HCT116 (cell line): Measurements from ENCODE around the gene LRCH3. TPM values are rescaled to one million over a fixed set of nuclear protein-coding genes. Genes with fewer than 3 reads are reported as not detected.

Source experiments
- ATAC-seq: fragments of 200-7000 bp; cut with Tn5 transposase; 2 replicates; pipeline ENCODE4 v1.9.1; 2020; ENCODE audit warnings: mild to moderate bottlenecking, moderate library complexity
- BruUV-seq: library from RNA; stranded (reverse); fragments of 400-500 nt; replicated peaks from 2 replicates; lab custom pipeline; 2021; lab: Mats Ljungman, UMichigan
- CTCF ChIA-PET: fragments of 300-600 bp; sonication (Branson Sonifier 250); formaldehyde crosslinking; loops from one replicate; lab custom pipeline; 2021; ENCODE audit warnings: antibody characterized with exemption; lab: Charles Lee
- POLR2A ChIA-PET: fragments of 300-600, 350-600 bp; sonication (Branson Sonifier 250); formaldehyde crosslinking; loops from one replicate; lab custom pipeline; 2021; ENCODE audit warnings: antibody characterized with exemption; lab: Charles Lee
- RAD21 ChIA-PET, 2 experiments: fragments of 300-600 bp; sonication (Branson Sonifier 250); formaldehyde crosslinking; loops; one replicate each; lab custom pipeline; 2023; ENCODE audit warnings: low total read pairs in 2 of 2; ENCODE audit not compliant: uncharacterized antibody in 2 of 2, unreplicated experiment in 2 of 2, low non-redundant PET in 1 of 2; lab: Charles Lee
- DNase-seq: peaks from one replicate; pipeline ENCODE4 v3.0.0-alpha.2; 2010; ENCODE audit warnings: low read depth, low spot score
- H2AFZ ChIP-seq: fragments of 200-600 bp; shearing (Covaris generic), sonication (generic); 2 replicates; pipeline ENCODE4 v1.6.1; 2017; ENCODE audit warnings: low read depth, mixed run types, mixed read lengths, antibody characterized with exemption, low read length; ENCODE audit not compliant: poor library complexity, severe bottlenecking
- H3K27ac ChIP-seq: 2 replicates; pipeline ENCODE4 v1.5.1; 2012; ENCODE audit warnings: low read depth, low read length
- H3K27me3 ChIP-seq: fragments of 200-600 bp; sonication (generic); 2 replicates; pipeline ENCODE4 v1.6.1; 2016; ENCODE audit warnings: mixed run types, low read length, mixed read lengths; ENCODE audit not compliant: insufficient read depth
- H3K36me3 ChIP-seq, 2 experiments: fragments of 200-500 bp in 1 of 2; fragments of 200-600 bp in 1 of 2; sonication (Bioruptor generic) in 1 of 2; sonication (generic) in 1 of 2; 2 replicates each; pipeline versions ENCODE4 v1.5.1 to v1.6.1; 2014 to 2016; ENCODE audit warnings: low read length in 2 of 2, inconsistent platforms in 1 of 2, mixed read lengths in 1 of 2, mixed run types in 1 of 2; ENCODE audit not compliant: insufficient read depth in 2 of 2, control insufficient read depth in 1 of 2
- H3K4me1 ChIP-seq, 2 experiments: fragments of 200-600 bp in 1 of 2; sonication (generic) in 1 of 2; 2 replicates each; pipeline versions ENCODE4 v1.5.1 to v1.6.1; 2012 to 2017; ENCODE audit warnings: low read length in 2 of 2, inconsistent platforms in 1 of 2, mild to moderate bottlenecking in 1 of 2, mixed read lengths in 1 of 2, mixed run types in 1 of 2, moderate library complexity in 1 of 2; ENCODE audit not compliant: insufficient read depth in 2 of 2, control insufficient read depth in 1 of 2
- H3K4me2 ChIP-seq: fragments of 200-600 bp; sonication (generic); 2 replicates; pipeline ENCODE4 v1.6.1; 2017; ENCODE audit warnings: mixed run types, low read length, mixed read lengths
- H3K4me3 ChIP-seq, 2 experiments: fragments of 200-600 bp in 1 of 2; sonication (generic) in 1 of 2; replicated peaks in 1 of 2; 2 replicates each; pipeline ENCODE4 v1.5.1; 2011 to 2016; ENCODE audit warnings: low read length in 2 of 2, control low read depth in 1 of 2, low read depth in 1 of 2, mild to moderate bottlenecking in 1 of 2, mixed read lengths in 1 of 2, mixed run types in 1 of 2
- H3K79me2 ChIP-seq: fragments of 200-600 bp; sonication (generic); 2 replicates; pipeline ENCODE4 v1.6.1; 2017; ENCODE audit warnings: mild to moderate bottlenecking, mixed run types, low read length, moderate library complexity, mixed read lengths; ENCODE audit not compliant: insufficient read depth
- H3K9ac ChIP-seq: fragments of 200-600 bp; sonication (generic); 2 replicates; pipeline ENCODE4 v1.6.1; 2016; ENCODE audit warnings: low read length, mixed read lengths
- H3K9me2 ChIP-seq: fragments of 200-600 bp; sonication (generic), shearing (Covaris generic); 2 replicates; pipeline ENCODE4 v1.6.1; 2017; ENCODE audit warnings: mixed run types, mild to moderate bottlenecking, moderate library complexity; ENCODE audit not compliant: insufficient read depth
- H3K9me3 ChIP-seq, 2 experiments: fragments of 200-500 bp in 1 of 2; fragments of 200-600 bp in 1 of 2; sonication (Bioruptor generic) in 1 of 2; sonication (generic) in 1 of 2; 2 replicates each; pipeline ENCODE4 v1.6.1; 2014 to 2017; ENCODE audit warnings: low read length in 2 of 2, mixed read lengths in 2 of 2, inconsistent platforms in 1 of 2, low read depth in 1 of 2, mild to moderate bottlenecking in 1 of 2, mixed run types in 1 of 2, moderate library complexity in 1 of 2; ENCODE audit not compliant: control insufficient read depth in 1 of 2, insufficient read depth in 1 of 2
- H4K20me1 ChIP-seq: fragments of 200-600 bp; sonication (generic), shearing (Covaris generic); 2 replicates; pipeline ENCODE4 v1.6.1; 2017; ENCODE audit warnings: mixed run types, mild to moderate bottlenecking, moderate library complexity; ENCODE audit not compliant: insufficient read depth
- CBX3 ChIP-seq: IDR thresholded peaks from 2 replicates; pipeline ENCODE4 v1.6.1; 2012; ENCODE audit warnings: low read depth
- CEBPB ChIP-seq: IDR thresholded peaks from 2 replicates; pipeline ENCODE4 v1.6.1; 2012; ENCODE audit warnings: low read depth
- EGR1 ChIP-seq: IDR thresholded peaks from 2 replicates; pipeline ENCODE4 v1.6.1; 2012; ENCODE audit warnings: low read depth
- ELF1 ChIP-seq: IDR thresholded peaks from 2 replicates; pipeline ENCODE4 v1.6.1; 2012; ENCODE audit warnings: low read depth, borderline replicate concordance
- EZH2 ChIP-seq: fragments of 200-600 bp; sonication (generic); IDR thresholded peaks from 2 replicates; pipeline ENCODE4 v1.6.1; 2017; ENCODE audit warnings: antibody characterized with exemption, mixed run types
- FOSL1 ChIP-seq: IDR thresholded peaks from 2 replicates; pipeline ENCODE4 v1.6.1; 2012; ENCODE audit warnings: low read depth
- JUND ChIP-seq: IDR thresholded peaks from 2 replicates; pipeline ENCODE4 v1.6.1; 2012
- POLR2A ChIP-seq: IDR thresholded peaks from 2 replicates; pipeline ENCODE4 v1.7.0; 2011; ENCODE audit warnings: borderline replicate concordance; ENCODE audit not compliant: insufficient read depth, insufficient read length; ENCODE audit errors: extremely low read depth
- SIN3A ChIP-seq: IDR thresholded peaks from 2 replicates; pipeline ENCODE4 v1.6.1; 2012; ENCODE audit warnings: low read depth
- SP1 ChIP-seq: IDR thresholded peaks from 2 replicates; pipeline ENCODE4 v1.6.1; 2012; ENCODE audit warnings: low read depth
- SRF ChIP-seq: IDR thresholded peaks from 2 replicates; pipeline ENCODE4 v1.6.1; 2012; ENCODE audit warnings: low read depth
- YY1 ChIP-seq: IDR thresholded peaks from 2 replicates; pipeline ENCODE4 v1.6.1; 2011; ENCODE audit warnings: low read length, low read depth, moderate library complexity, mild to moderate bottlenecking; ENCODE audit not compliant: insufficient replicate concordance; ENCODE audit errors: extremely low read depth
- ZFX ChIP-seq: fragments of 450-650 bp; IDR thresholded peaks from 2 replicates; pipeline ENCODE4 v1.6.1; 2017
- intact Hi-C: fragments of 100-400 bp; cut with micrococcal nuclease; formaldehyde crosslinking; loops from 2 replicates; pipeline ENCODE4 v1.10.0; 2022
- total RNA-seq: library from RNA; stranded (reverse); gene quantifications from one replicate; pipeline ENCODE4 v1.2.1, GENCODE V29; 2021; ENCODE audit not compliant: unreplicated experiment
- TF ChIP-seq, protein P1 (sequence below), 3 experiments: fragments of 200-600 bp in 1 of 3; sonication (generic) in 1 of 3; IDR thresholded peaks in 2 of 3; conservative IDR thresholded peaks in 1 of 3; 2 replicates each; pipeline ENCODE4 v1.5.1; 2012 to 2017; ENCODE audit warnings: low read depth in 2 of 3, low read length in 2 of 3, antibody characterized with exemption in 1 of 3, borderline replicate concordance in 1 of 3, control low read depth in 1 of 3, mild to moderate bottlenecking in 1 of 3, mixed read lengths in 1 of 3, mixed run types in 1 of 3, moderate library complexity in 1 of 3; ENCODE audit not compliant: insufficient read depth in 1 of 3
- TF ChIP-seq, protein P2 (sequence below): IDR thresholded peaks from 2 replicates; pipeline ENCODE4 v1.6.1; 2012; ENCODE audit warnings: low read depth
- TF ChIP-seq, protein P3 (sequence below): IDR thresholded peaks from 2 replicates; pipeline ENCODE4 v1.6.1; 2012
- TF ChIP-seq, protein P4 (sequence below): IDR thresholded peaks from 2 replicates; pipeline ENCODE4 v1.6.1; 2011; ENCODE audit warnings: mild to moderate bottlenecking, low read length, moderate library complexity; ENCODE audit not compliant: insufficient replicate concordance; ENCODE audit errors: extremely low read depth

Gene LRCH3
- total RNA-seq, 1 experiment from 2014 or later: 38.1 TPM

DNA sequence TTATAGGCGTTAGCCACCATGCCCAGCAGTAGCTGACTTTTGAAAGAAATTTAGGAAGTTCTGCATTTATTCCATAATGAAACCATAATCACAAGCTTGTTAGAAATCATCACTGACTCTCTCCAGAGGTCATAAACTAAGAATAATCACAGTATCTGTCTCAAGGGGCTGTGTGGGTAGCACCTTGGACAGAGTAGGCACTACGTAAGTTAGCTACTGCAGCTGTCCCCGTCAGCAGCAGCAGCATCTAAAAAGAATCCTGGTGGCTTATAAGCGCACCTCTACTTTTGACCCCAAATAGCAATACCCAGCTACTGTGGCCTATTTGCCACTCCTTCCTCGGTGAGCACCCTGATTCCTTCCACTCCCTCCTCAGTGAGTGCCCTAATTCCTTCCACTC is 101.1 kb downstream of the LRCH3 start:
- H3K79me2 ChIP-seq: no peaks in the 10 kb centered on the region
- H3K4me2 ChIP-seq: no peak overlapping the region
- no peak overlapping the region for H3K4me3 ChIP-seq
- ChIA-PET RAD21 (no interaction called here), CTCF (no interaction called here), POLR2A (no interaction called here)
- no peak overlapping the region for H3K27ac ChIP-seq
- no peaks in the 10 kb centered on the region for H3K36me3 ChIP-seq
- DNase-seq (no peak), ATAC-seq (no peak)
- H3K9me2 ChIP-seq: no peaks in the 10 kb centered on the region
- H3K9ac ChIP-seq: no peak overlapping the region
- no peaks in the 10 kb centered on the region for H3K9me3 ChIP-seq
- H2AFZ ChIP-seq: no peak overlapping the region
- intact Hi-C loops: no loop called here
- no peaks in the 10 kb centered on the region for H4K20me1 ChIP-seq
- TF ChIP-seq EZH2 (no peak), ZFX (no peak), CEBPB (no peak), YY1 (no peak), JUND (no peak), ELF1 (no peak), CBX3 (no peak), SRF (no peak), FOSL1 (no peak), EGR1 (no peak), SIN3A (no peak), SP1 (no peak), POLR2A (no peak)
- TF ChIP-seq, protein P1, sequence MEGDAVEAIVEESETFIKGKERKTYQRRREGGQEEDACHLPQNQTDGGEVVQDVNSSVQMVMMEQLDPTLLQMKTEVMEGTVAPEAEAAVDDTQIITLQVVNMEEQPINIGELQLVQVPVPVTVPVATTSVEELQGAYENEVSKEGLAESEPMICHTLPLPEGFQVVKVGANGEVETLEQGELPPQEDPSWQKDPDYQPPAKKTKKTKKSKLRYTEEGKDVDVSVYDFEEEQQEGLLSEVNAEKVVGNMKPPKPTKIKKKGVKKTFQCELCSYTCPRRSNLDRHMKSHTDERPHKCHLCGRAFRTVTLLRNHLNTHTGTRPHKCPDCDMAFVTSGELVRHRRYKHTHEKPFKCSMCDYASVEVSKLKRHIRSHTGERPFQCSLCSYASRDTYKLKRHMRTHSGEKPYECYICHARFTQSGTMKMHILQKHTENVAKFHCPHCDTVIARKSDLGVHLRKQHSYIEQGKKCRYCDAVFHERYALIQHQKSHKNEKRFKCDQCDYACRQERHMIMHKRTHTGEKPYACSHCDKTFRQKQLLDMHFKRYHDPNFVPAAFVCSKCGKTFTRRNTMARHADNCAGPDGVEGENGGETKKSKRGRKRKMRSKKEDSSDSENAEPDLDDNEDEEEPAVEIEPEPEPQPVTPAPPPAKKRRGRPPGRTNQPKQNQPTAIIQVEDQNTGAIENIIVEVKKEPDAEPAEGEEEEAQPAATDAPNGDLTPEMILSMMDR (IDR thresholded peaks at IDR 0.05 in 2 of 3, conservative IDR thresholded peaks at IDR 0.05 in 1 of 3; ENCODE audit: borderline replicate concordance in 1 of 3, insufficient read depth in 1 of 3, low read depth in 2 of 3, low read length in 2 of 3): no peak
- TF ChIP-seq, protein P2, sequence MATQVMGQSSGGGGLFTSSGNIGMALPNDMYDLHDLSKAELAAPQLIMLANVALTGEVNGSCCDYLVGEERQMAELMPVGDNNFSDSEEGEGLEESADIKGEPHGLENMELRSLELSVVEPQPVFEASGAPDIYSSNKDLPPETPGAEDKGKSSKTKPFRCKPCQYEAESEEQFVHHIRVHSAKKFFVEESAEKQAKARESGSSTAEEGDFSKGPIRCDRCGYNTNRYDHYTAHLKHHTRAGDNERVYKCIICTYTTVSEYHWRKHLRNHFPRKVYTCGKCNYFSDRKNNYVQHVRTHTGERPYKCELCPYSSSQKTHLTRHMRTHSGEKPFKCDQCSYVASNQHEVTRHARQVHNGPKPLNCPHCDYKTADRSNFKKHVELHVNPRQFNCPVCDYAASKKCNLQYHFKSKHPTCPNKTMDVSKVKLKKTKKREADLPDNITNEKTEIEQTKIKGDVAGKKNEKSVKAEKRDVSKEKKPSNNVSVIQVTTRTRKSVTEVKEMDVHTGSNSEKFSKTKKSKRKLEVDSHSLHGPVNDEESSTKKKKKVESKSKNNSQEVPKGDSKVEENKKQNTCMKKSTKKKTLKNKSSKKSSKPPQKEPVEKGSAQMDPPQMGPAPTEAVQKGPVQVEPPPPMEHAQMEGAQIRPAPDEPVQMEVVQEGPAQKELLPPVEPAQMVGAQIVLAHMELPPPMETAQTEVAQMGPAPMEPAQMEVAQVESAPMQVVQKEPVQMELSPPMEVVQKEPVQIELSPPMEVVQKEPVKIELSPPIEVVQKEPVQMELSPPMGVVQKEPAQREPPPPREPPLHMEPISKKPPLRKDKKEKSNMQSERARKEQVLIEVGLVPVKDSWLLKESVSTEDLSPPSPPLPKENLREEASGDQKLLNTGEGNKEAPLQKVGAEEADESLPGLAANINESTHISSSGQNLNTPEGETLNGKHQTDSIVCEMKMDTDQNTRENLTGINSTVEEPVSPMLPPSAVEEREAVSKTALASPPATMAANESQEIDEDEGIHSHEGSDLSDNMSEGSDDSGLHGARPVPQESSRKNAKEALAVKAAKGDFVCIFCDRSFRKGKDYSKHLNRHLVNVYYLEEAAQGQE: no peak
- TF ChIP-seq, protein P3, sequence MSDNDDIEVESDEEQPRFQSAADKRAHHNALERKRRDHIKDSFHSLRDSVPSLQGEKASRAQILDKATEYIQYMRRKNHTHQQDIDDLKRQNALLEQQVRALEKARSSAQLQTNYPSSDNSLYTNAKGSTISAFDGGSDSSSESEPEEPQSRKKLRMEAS: no peak
- TF ChIP-seq, protein P4, sequence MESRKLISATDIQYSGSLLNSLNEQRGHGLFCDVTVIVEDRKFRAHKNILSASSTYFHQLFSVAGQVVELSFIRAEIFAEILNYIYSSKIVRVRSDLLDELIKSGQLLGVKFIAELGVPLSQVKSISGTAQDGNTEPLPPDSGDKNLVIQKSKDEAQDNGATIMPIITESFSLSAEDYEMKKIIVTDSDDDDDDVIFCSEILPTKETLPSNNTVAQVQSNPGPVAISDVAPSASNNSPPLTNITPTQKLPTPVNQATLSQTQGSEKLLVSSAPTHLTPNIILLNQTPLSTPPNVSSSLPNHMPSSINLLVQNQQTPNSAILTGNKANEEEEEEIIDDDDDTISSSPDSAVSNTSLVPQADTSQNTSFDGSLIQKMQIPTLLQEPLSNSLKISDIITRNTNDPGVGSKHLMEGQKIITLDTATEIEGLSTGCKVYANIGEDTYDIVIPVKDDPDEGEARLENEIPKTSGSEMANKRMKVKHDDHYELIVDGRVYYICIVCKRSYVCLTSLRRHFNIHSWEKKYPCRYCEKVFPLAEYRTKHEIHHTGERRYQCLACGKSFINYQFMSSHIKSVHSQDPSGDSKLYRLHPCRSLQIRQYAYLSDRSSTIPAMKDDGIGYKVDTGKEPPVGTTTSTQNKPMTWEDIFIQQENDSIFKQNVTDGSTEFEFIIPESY: no peak
- no peaks in the 10 kb centered on the region for H3K27me3 ChIP-seq
- H3K4me1 ChIP-seq: peaks cover 0 to 14% of the 10 kb centered on the region in 2 experiments; a peak in 2 of 4 replicates
- BruUV-seq: no TSS peak
